GM19455 (cell line): ENCODE measurements around the gene FAM174B.

Experiments used
- ATAC-seq: cut with Tn5 transposase; IDR thresholded peaks from one replicate; pipeline ENCODE4 v1.9.1; 2021; ENCODE audit not compliant: unreplicated experiment

Gene FAM174B

DNA sequence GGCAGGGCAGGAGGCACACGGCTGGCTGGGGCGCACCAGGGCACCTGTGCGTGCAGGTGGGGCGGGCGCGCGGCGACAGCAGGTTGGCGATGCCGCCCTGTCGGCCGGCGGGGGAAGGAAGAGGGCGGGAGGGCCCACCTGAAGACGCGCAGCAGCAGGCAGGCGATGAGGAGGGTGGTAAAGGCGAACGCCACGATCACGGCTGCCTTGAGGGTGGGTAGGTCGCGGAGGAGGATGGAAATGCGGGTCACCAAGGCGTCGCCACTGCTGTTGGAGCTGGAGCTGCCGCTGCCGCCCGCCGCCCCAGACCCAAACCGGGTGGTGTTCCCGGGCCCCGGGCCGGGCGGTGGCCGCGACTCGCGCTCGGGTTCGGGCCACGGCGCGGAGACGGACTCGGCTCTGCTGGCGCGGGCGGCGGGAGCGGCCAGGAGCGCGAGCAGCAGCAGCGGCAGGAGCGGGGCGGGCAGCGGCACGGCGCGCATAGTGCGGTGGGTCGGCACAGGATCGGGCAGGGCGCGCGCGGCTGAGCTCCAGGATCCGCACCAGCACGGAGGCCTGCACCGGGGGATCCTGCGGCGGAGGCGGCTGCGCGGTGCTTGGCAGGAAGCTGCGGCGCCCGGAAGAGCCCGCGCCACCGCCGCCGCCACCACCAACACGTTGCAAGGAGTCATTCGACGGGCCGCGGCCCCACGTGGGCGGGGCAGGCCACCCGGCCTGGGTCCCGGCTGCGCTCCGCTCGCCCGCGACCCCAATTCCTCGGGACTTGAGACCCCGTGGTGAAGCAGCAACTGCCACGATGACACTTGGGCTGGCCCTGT is at the start of gene FAM174B:
TSS of gene FAM174B (minus strand) at position 598 of the 818 bp plus-strand sequence.
- no peak for ATAC-seq

DNA sequence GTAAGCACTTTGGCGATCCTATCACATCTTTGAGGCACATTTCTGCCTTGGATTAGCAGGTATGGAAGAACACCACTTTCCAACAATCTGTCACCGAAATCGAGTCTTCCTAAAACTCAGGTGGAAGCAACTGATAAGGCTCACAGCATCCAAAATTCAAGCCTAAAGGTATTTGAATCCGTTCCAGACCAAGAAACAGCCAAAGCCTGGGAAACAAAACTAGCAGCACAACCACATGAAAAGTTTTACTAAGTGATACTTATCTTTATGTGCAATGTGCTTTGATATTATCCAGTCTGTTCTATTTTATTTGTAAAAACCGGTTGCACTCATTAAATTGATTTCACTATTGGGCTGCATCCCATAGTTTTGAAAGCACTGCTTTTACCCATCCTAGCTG is 40.5 kb upstream of the FAM174B start:
- no peak for ATAC-seq

DNA sequence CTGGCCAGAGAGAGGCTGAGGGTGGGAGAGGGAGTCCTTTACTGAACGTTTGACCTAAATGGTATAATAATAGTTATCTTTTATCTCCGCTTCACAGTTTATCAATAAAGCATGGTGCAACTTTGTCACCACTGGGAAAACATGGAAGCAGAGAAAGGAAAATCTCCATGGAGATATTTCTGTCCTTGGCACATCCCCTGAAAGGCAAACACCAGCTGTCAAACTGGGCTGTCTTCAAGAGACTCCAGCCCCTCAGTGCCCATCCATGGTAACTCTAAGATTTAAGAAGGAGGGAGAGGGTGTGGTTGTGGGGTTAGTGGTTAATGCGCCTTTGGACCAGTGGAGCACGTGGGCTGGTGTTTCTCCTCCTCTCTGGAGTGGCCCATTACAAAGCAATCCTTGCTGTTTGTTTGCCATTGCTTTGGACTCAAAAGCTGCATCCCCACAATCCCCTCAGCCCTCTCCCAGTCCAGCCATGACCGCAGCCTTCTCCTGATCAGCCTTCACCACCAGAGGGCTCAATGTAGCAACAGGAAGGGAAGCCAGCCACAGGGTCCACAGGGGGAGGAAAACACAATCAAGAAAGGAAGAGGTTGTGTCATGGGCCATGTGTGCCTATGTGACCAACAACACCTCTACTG is 38.2 kb upstream of the FAM174B start:
- ATAC-seq: no peak

GRCh38 chr15:92690395-92690794 is 34.8 kb upstream of the FAM174B start:
- no peak for ATAC-seq

- no peak for ATAC-seq
These were observed 32.2 kb upstream of the FAM174B start for GRCh38 chr15:92687746-92688145.

GRCh38 chr15:92687195-92687602 is 31.6 kb upstream of the FAM174B start:
- no peak for ATAC-seq

GRCh38 chr15:92683511-92683834 is 27.9 kb upstream of the FAM174B start:
- ATAC-seq: no peak

- no peak for ATAC-seq
These were observed 27.4 kb upstream of the FAM174B start for GRCh38 chr15:92682741-92683510.

GRCh38 chr15:92681141-92681631 is 25.6 kb upstream of the FAM174B start:
- ATAC-seq: no peak

GRCh38 chr15:92677999-92678398 is 22.4 kb upstream of the FAM174B start:
- no peak for ATAC-seq

GRCh38 chr15:92676561-92676960 is 21.0 kb upstream of the FAM174B start:
- ATAC-seq: no peak

DNA sequence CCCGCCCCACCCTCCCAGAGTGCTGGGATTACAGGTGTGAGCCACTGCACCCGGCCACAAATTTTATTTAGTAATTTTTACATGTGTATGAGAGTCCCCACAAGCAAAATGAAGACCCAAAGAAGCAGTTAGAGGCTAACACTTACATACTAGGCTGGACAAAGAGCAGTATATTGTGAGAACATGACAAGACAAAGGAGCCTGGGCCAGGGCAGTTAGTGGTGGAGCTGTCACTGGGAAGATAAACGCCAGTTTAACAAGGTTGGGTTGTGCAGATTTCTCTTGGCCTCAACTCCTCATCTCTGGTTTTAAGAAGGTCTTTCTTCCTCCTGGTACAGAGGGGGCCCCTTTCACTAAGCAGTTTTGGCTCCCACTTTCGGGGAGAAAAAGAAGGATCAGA is 19.9 kb upstream of the FAM174B start:
- ATAC-seq: no peak

DNA sequence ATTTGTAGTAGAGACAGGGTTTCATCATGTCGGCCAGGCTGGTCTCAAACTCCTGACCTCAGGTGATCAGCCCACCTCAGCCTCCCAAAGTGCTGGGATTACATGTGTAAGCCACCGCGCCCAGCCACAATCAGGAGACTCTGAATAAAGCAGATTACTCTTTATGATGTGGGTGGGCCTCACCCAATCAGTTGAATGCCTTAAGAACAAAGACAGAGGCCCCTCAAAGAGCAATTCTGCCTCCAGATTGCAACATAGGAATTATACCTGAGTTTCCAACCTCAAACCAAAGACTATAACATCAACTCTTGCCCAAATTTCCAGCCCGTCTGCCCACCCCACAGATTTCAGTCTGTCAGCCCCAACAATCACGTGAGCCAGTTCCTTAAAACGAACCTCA is 18.8 kb upstream of the FAM174B start:
- no peak for ATAC-seq

- no peak for ATAC-seq
These were observed 16.5 kb upstream of the FAM174B start for GRCh38 chr15:92672102-92672501.

GRCh38 chr15:92671406-92671805 is 15.8 kb upstream of the FAM174B start:
- no peak for ATAC-seq

- ATAC-seq: no peak
These were observed 15.0 kb upstream of the FAM174B start for GRCh38 chr15:92670621-92671020.

- no peak for ATAC-seq
These were observed 13.9 kb upstream of the FAM174B start for GRCh38 chr15:92669432-92669831.

- ATAC-seq: no peak
These were observed 13.0 kb upstream of the FAM174B start for GRCh38 chr15:92668620-92669019.

- no peak for ATAC-seq
These were observed 12.5 kb upstream of the FAM174B start for GRCh38 chr15:92667970-92668485.

DNA sequence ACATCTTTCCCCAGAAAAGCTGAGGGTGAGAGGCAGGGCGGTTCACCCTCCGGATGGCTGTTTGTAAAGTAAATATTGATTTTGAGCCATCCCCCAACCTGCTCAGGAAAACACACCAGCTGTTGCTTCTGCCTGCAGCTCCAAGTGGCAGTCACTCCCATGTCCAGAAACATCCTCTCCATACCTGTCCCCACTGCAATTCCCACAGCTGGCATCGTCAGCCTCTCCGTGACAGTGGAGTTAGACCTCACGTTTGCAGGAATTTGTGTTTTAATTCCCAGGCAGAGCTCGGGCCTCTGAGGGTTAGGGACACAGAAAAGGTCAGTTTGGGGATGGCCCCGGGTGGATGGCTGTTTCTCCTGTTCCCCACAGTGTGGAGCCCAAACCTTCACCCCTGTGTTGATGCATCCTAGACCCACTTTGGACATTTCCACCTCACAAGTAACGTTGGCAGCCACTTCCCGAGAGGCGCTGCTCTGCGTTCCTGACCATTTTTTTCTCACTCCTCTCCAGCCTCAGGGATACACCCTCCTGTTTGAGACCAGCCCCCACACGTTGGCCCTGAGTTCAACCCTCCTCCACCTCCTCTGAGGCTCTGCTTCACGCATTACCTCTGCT is 11.8 kb upstream of the FAM174B start:
- ATAC-seq: no peak

- ATAC-seq: no peak
These were observed 11.2 kb upstream of the FAM174B start for GRCh38 chr15:92666780-92667179.
